Large intestine (tissue), 3 donors: ENCODE data around the gene UNC13D. TPM values are rescaled to one million over a fixed set of nuclear protein-coding genes. Genes with fewer than 3 reads are reported as not detected.
A peak's percentile ranks its signal among the peaks of the same experiment; 100 is the strongest.

Source experiments
- DNase-seq, 2 donors: peaks; one replicate each; pipeline versions ENCODE4 v3.0.0 to v3.0.0-alpha.2; 2013
- H3K27ac ChIP-seq: one replicate; pipeline ENCODE4 v1.5.1; 2013; ENCODE audit warnings: low read length
- H3K27me3 ChIP-seq: 2 replicates; pipeline ENCODE4 v1.6.1; 2013; ENCODE audit warnings: low read length; ENCODE audit not compliant: control insufficient read depth, insufficient read depth
- H3K36me3 ChIP-seq: 2 replicates; pipeline ENCODE4 v1.6.1; 2013; ENCODE audit warnings: low read length; ENCODE audit not compliant: control insufficient read depth, insufficient read depth
- H3K4me1 ChIP-seq: one replicate; pipeline ENCODE4 v1.6.1; 2013; ENCODE audit warnings: low read length; ENCODE audit not compliant: control insufficient read depth, insufficient read depth
- H3K4me3 ChIP-seq: one replicate; pipeline ENCODE4 v1.5.1; 2013; ENCODE audit warnings: low read length
- H3K9me3 ChIP-seq: one replicate; pipeline ENCODE4 v1.6.1; 2013; ENCODE audit warnings: mild to moderate bottlenecking, low read depth, low read length, moderate library complexity; ENCODE audit not compliant: control insufficient read depth
- WGBS: methylation state at CpG from one replicate; pipeline ENCODE4 v1.1.5; 2013; ENCODE audit warnings: low lambda C conversion rate; ENCODE audit not compliant: insufficient coverage; 5-methylcytosine and 5-hydroxymethylcytosine counted together
- polyA plus RNA-seq: library from polyadenylated mRNA; unstranded; fragments of 120-200 nt; gene quantifications from one replicate; pipeline ENCODE4 v1.2.1, GENCODE V29; 2013

Gene UNC13D
- polyA plus RNA-seq, 1 donor = 55.8 TPM

DNA sequence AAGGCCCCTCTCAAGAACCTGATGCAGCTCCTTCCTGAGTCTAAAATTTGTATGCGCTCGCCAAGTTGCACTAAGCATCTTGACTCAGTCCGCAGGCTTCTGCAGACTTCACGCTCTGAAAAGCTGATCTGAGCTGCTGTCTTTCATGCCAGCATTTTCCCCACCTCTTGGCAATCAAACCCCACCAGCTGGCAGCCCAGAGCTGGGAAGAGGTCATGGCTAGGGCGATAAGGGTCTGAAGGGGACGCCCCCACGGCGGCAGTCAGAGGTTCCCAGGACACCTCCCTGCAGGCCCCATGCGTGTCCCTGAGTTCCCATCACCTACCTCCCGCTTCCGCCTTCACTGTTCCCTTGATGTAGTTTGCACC is 5.1 kb upstream of the UNC13D start:
- no CpG with 5 or more reads among the region's 11 CpGs for WGBS
- peaks cover 52% of the 10 kb centered on the region for H3K4me1 ChIP-seq

GRCh38 chr17:75848523-75849278 is 4.5 kb upstream of the UNC13D start:
- peaks cover 60% of the 10 kb centered on the region for H3K36me3 ChIP-seq

More for the DNA sequence above, 5.1 kb upstream of the UNC13D start:
- no peak for DNase-seq
- Histone ChIP-seq H3K9me3 (no peaks in the 10 kb centered on the region), H3K27ac (no peak overlapping the region), H3K36me3 (peaks cover 60% of the 10 kb centered on the region), H3K4me3 (no peak overlapping the region), H3K27me3 (no peaks in the 10 kb centered on the region)

GRCh38 chr17:75847614-75848522 is 3.7 kb upstream of the UNC13D start:
- Histone ChIP-seq H3K4me3 (no peak overlapping the region), H3K9me3 (no peaks in the 10 kb centered on the region), H3K27me3 (no peaks in the 10 kb centered on the region), H3K4me1 (peaks cover 52% of the 10 kb centered on the region), H3K27ac (peak overlapping the region; percentile 18), H3K36me3 (peaks cover 60% of the 10 kb centered on the region)
- WGBS = 50% methylated on average over 2 of the region's 25 CpGs
- no peak for DNase-seq

More at GRCh38 chr17:75848523-75849278, 4.5 kb upstream of the UNC13D start:
- DNase-seq = peak; percentile 66 to 67
- Histone ChIP-seq H3K4me3 (no peak overlapping the region), H3K27ac (no peak overlapping the region), H3K27me3 (no peaks in the 10 kb centered on the region), H3K9me3 (no peaks in the 10 kb centered on the region), H3K4me1 (peaks cover 54% of the 10 kb centered on the region)
- no CpG with 5 or more reads among the region's 16 CpGs for WGBS

DNA sequence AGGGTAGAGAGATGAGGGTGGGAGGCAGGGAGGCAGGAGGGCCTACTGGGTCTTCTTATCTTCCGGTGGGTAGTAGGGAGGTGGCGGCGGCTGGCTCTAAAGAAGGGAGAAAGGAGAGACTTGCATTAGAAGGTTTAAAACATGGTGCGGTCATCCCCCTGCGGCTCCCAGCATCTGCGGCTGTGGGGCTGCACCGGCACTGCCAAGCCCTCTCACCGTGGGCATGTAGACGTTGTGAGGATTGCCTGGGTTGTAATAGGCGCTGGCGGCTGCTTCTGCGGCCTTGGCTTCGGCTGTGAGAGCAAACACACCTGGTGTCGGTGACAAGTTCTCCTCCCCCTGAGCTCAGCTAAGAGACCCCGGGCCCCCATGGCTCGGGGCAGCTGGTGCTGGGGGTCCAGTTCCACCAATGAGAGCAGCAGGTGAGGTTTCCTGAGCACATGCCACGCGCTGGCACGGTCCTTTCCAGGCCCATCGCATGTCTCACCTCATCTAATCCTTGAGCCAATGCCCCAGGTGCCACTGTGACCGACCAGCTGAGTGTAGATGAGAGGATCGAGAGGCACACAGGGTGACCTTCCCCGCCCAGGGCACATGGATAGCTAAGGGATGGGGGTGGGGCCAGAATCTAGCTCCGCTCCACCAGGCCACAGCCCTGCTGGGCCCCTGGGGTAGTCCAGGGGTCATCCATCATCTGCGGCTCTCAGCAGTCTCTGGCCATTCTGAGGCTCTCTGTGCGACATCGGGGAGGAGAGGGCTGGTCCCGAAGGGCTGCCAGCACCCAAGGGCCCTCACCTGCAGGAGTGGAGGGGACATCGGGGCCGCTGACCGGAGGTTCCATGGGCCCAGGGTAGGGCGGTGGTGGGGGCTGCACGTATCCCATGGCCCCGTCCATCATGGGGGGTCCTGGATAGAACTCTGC is 2.7 kb upstream of the UNC13D start:
- Histone ChIP-seq H3K27ac (peak overlapping the region; percentile 82), H3K9me3 (no peaks in the 10 kb centered on the region), H3K4me3 (no peak overlapping the region), H3K36me3 (peaks cover 57% of the 10 kb centered on the region), H3K4me1 (peaks cover 52% of the 10 kb centered on the region), H3K27me3 (no peaks in the 10 kb centered on the region)
- DNase-seq = peak; percentile 75 to 80
- no CpG with 5 or more reads among the region's 34 CpGs for WGBS

DNA sequence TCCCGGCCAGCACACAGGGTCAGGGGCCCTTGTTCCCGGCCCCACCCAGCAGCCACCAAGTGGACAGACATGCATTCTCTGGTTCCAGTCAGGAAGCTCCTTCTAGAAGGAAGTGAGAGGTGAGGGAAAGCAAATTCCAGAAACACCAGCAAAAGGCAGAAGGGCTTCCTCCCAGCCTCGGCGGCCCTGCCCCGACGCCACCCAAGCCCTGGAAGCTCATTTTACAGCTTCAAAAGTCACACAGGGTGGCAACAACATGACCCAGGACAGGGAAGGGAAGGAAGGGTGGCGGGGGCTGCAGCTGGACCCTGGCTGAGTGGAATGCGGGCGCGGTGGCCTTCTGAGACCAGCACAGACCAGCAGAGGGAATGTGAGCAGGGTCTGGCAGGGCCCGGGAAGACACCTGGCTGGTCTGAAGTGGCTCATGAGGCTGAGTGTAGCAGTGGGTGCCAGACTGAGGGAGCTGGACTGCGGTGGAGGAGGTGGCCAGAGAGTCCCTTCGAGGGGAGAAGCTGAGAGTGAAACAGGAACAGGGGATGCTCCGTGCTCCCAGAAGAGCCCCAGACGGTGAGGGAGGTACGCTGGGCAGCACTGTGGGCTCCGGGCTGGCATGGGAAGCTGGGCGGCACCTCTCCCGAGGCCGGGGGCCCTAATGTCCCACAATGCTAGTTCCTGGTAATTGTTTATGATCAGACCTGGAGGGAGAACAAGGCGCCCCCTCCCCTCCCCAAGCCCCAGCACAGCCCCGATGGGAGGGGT is 1.9 kb upstream of the UNC13D start:
- Histone ChIP-seq H3K4me1 (peaks cover 52% of the 10 kb centered on the region), H3K27ac (peak overlapping the region; percentile 82), H3K27me3 (no peaks in the 10 kb centered on the region), H3K36me3 (peaks cover 52% of the 10 kb centered on the region), H3K4me3 (no peak overlapping the region), H3K9me3 (no peaks in the 10 kb centered on the region)
- no CpG with 5 or more reads among the region's 22 CpGs for WGBS
- DNase-seq = no peak

DNA sequence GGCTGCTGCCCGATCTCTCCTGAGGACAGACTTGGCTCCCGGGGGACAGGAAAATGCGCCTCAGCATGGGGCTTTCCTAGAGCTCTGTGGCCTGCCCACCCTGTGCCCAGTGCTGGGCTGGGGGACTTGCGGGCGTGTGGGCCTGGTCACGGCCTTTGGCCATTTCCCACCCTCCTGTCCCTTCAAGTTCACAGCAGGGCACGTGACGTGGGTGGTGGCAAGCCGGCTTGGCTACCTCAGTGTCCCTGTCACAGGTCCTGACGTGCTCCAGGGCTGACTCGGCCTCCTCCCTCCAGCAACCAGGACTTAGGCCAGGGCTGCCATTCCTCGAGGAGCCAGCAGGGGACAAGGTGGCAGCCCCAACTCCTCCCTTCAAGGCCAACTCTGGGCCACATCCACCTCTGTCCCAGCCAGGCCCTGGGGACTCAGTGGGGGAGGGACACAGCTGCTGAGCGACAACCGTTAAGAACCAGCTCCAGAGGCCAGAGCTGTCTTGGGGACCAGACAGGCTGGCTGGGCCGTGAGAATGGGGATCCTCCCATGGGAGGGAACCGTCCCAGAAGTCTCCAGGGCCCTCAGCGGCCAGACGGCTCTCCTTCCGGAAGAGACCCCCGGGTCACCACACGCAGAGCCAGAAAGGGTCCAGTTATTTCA is 981 bp upstream of the UNC13D start:
- Histone ChIP-seq H3K36me3 (peaks cover 44% of the 10 kb centered on the region), H3K27ac (peak overlapping the region; percentile 82), H3K4me1 (peaks cover 52% of the 10 kb centered on the region), H3K9me3 (no peaks in the 10 kb centered on the region), H3K27me3 (no peaks in the 10 kb centered on the region), H3K4me3 (no peak overlapping the region)
- WGBS = no CpG with 5 or more reads among the region's 21 CpGs
- peak; percentile 86 to 87 for DNase-seq

DNA sequence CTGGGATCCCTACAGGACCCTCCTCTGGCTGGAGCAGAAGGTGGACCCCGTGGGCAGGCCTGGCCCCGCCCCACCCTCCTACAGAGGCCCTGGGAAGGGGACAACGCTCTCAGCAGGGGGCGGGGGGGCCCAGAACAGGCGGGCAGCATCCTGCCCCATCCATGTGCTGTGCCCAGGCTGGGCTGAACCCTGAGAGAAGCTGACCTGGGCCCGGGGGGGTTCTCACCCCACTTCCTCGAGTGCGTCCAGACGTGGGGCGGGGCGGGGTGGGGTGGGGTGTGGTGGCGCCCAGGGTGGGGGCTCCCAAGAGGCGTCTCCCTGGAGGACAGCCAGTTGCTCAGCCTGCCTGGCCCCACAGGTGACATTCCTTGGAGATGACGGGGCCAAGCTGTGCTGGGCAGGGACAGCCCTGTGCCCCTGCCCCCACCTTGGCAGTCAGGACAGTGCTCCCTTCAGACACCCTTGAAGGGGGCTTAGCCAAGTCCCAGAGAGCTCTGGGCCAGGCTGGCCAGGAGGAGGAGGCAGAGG is 390 bp upstream of the UNC13D start:
- Histone ChIP-seq H3K36me3 (peaks cover 39% of the 10 kb centered on the region), H3K4me3 (peak overlapping the region; percentile 44), H3K27ac (peak overlapping the region; percentile 82), H3K27me3 (no peaks in the 10 kb centered on the region), H3K4me1 (peaks cover 52% of the 10 kb centered on the region), H3K9me3 (no peaks in the 10 kb centered on the region)
- WGBS = no CpG with 5 or more reads among the region's 14 CpGs
- peak; percentile 90 to 93 for DNase-seq

DNA sequence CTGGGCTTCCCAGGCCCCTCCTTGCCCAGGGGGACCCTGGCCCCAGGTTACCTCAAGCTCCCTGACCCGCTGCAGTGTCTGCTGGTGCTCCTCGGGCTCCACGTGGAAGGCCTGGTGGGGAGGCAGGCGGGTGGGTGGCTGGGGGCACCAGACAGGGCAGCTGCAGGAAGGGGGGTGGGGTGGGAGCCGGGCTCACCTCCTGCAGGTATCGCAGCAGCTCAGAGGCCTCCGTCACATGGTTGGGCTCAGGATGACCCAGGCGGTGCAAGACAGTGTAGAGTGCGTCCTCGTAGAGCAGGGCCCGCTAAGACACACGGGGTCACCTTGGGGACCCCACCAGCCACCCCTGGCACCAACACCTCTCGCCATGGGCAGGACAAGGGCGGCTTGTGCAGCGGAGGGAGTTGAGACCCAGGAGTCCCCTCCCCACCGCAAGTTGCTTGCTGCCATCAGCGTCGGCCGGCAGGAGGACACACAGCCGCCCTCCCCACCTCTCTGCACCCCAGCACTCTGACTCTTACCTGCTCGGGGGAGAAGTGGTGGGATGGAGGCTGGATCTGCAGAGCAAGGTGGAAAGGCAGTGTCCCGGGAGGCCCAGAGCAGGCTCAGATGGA is 1.1 kb downstream of the UNC13D start:
- no CpG with 5 or more reads among the region's 22 CpGs for WGBS
- Histone ChIP-seq H3K4me3 (peak overlapping the region; percentile 44), H3K36me3 (peaks cover 24% of the 10 kb centered on the region)

GRCh38 chr17:75842411-75842810 is 1.8 kb downstream of the UNC13D start:
- peaks cover 17% of the 10 kb centered on the region for H3K36me3 ChIP-seq
- no CpG with 5 or more reads among the region's 18 CpGs for WGBS
- no peaks in the 10 kb centered on the region for H3K9me3 ChIP-seq
- H3K27me3 ChIP-seq = no peaks in the 10 kb centered on the region
- peaks cover 37% of the 10 kb centered on the region for H3K4me1 ChIP-seq
- H3K27ac ChIP-seq = no peak overlapping the region
- no peak for DNase-seq
- no peak overlapping the region for H3K4me3 ChIP-seq

More for the DNA sequence above, 1.1 kb downstream of the UNC13D start:
- peaks cover 44% of the 10 kb centered on the region for H3K4me1 ChIP-seq
- H3K27me3 ChIP-seq = no peaks in the 10 kb centered on the region
- DNase-seq = no peak
- H3K9me3 ChIP-seq = no peaks in the 10 kb centered on the region
- H3K27ac ChIP-seq = peak overlapping the region; percentile 66
